Activated naive CD4-positive, alpha-beta T cell treated with anti-CD3 and anti-CD28 coated beads, Interleukin-2, amount 10 ng/mL, durations not matched to agents 7 days and 5 days (primary cell): ENCODE measurements around the gene EIF4EBP2.

ENCODE experiments used
- CTCF ChIA-PET: fragments of 350-600 bp; sonication (Branson Sonifier 250); formaldehyde crosslinking; loops from one replicate; lab custom pipeline; 2021; ENCODE audit warnings: antibody characterized with exemption; lab: Charles Lee
- DNase-seq: peaks from one replicate; pipeline ENCODE4 v3.0.0-alpha.2; 2020
- H3K27ac Mint-ChIP-seq: one replicate; pipeline ENCODE4 v1.8.0; 2021; ENCODE audit warnings: mild to moderate bottlenecking, moderate library complexity, mixed read lengths
- H3K27me3 Mint-ChIP-seq: one replicate; pipeline ENCODE4 v1.8.0; 2021; ENCODE audit warnings: mild to moderate bottlenecking, mixed read lengths
- H3K36me3 Mint-ChIP-seq: one replicate; pipeline ENCODE4 v1.8.0; 2021; ENCODE audit warnings: mixed read lengths
- H3K4me1 Mint-ChIP-seq: one replicate; pipeline ENCODE4 v1.8.0; 2021; ENCODE audit warnings: mixed read lengths
- H3K4me3 Mint-ChIP-seq: one replicate; pipeline ENCODE4 v1.8.0; 2021; ENCODE audit warnings: mild to moderate bottlenecking, moderate library complexity, mixed read lengths
- H3K9me3 Mint-ChIP-seq: one replicate; pipeline ENCODE4 v1.8.0; 2021; ENCODE audit warnings: mixed read lengths

The EIF4EBP2 gene

GRCh38 chr10:70368774-70369482 is 35.0 kb upstream of the EIF4EBP2 start:
- H3K4me1 Mint-ChIP-seq: peaks cover 9% of the 10 kb centered on the region
- CTCF ChIA-PET: interaction anchor here (13.4 kb wide), 1 partner anchor 147 kb away, joined by 284 read pairs; no protein-coding TSS in a partner anchor
- H3K4me3 Mint-ChIP-seq: no peak overlapping the region
- H3K27me3 Mint-ChIP-seq: no peaks in the 10 kb centered on the region
- no peak overlapping the region for H3K27ac Mint-ChIP-seq
- peaks cover under 1% of the 10 kb centered on the region for H3K36me3 Mint-ChIP-seq
- no peaks in the 10 kb centered on the region for H3K9me3 Mint-ChIP-seq
- DNase-seq: no peak

- Mint-ChIP-seq H3K9me3 (no peaks in the 10 kb centered on the region), H3K36me3 (peaks cover 2% of the 10 kb centered on the region), H3K27me3 (no peaks in the 10 kb centered on the region), H3K4me3 (no peak overlapping the region), H3K27ac (no peak overlapping the region), H3K4me1 (peaks cover 3% of the 10 kb centered on the region)
- CTCF ChIA-PET: interaction anchor here (13.4 kb wide), 1 partner anchor 148 kb away, joined by 284 read pairs; no protein-coding TSS in a partner anchor
- no peak for DNase-seq
Observed at GRCh38 chr10:70369498-70370018, 34.4 kb upstream of the EIF4EBP2 start.

GRCh38 chr10:70370766-70371165 is 33.2 kb upstream of the EIF4EBP2 start:
- no peak overlapping the region for H3K4me3 Mint-ChIP-seq
- peaks cover 3% of the 10 kb centered on the region for H3K36me3 Mint-ChIP-seq
- CTCF ChIA-PET: interaction anchor here (13.4 kb wide), 1 partner anchor 149 kb away, joined by 284 read pairs; no protein-coding TSS in a partner anchor
- no peaks in the 10 kb centered on the region for H3K27me3 Mint-ChIP-seq
- no peak overlapping the region for H3K27ac Mint-ChIP-seq
- DNase-seq: no peak
- H3K9me3 Mint-ChIP-seq: no peaks in the 10 kb centered on the region
- H3K4me1 Mint-ChIP-seq: peaks cover 1% of the 10 kb centered on the region

- no peak for DNase-seq
- Mint-ChIP-seq H3K9me3 (no peaks in the 10 kb centered on the region), H3K4me3 (no peak overlapping the region), H3K27ac (no peak overlapping the region), H3K4me1 (peaks cover 4% of the 10 kb centered on the region), H3K27me3 (no peaks in the 10 kb centered on the region), H3K36me3 (peaks cover 3% of the 10 kb centered on the region)
- CTCF ChIA-PET: interaction anchor here (1.0 kb wide), 1 partner anchor 256 kb away, joined by 3 read pairs; no protein-coding TSS in a partner anchor
Observed at GRCh38 chr10:70371846-70372245, 32.1 kb upstream of the EIF4EBP2 start.

- Mint-ChIP-seq H3K27me3 (no peaks in the 10 kb centered on the region), H3K4me1 (peaks cover 4% of the 10 kb centered on the region), H3K27ac (no peak overlapping the region), H3K9me3 (peaks cover 6% of the 10 kb centered on the region), H3K4me3 (no peak overlapping the region), H3K36me3 (peaks cover 3% of the 10 kb centered on the region)
- CTCF ChIA-PET: interaction anchor here (0.7 to 3.2 kb wide), 3 partner anchors 10 to 153 kb away, joined by 3 to 21 read pairs (median 8); no protein-coding TSS in a partner anchor
- DNase-seq: no peak
Observed at GRCh38 chr10:70374775-70375614, 28.9 kb upstream of the EIF4EBP2 start.

GRCh38 chr10:70376436-70377378 is 27.2 kb upstream of the EIF4EBP2 start:
- H3K27ac Mint-ChIP-seq: no peak overlapping the region
- H3K36me3 Mint-ChIP-seq: peaks cover 3% of the 10 kb centered on the region
- H3K4me1 Mint-ChIP-seq: peaks cover 14% of the 10 kb centered on the region
- peaks cover 6% of the 10 kb centered on the region for H3K9me3 Mint-ChIP-seq
- DNase-seq: no peak
- CTCF ChIA-PET: interaction anchor here (1.1 kb wide), 1 partner anchor 13 kb away, joined by 4 read pairs; no protein-coding TSS in a partner anchor
- H3K4me3 Mint-ChIP-seq: no peak overlapping the region
- peaks cover 5% of the 10 kb centered on the region for H3K27me3 Mint-ChIP-seq

GRCh38 chr10:70378122-70378521 is 25.8 kb upstream of the EIF4EBP2 start:
- DNase-seq: no peak
- Mint-ChIP-seq H3K27ac (no peak overlapping the region), H3K9me3 (peaks cover 6% of the 10 kb centered on the region), H3K36me3 (peaks cover 3% of the 10 kb centered on the region), H3K4me1 (peaks cover 22% of the 10 kb centered on the region), H3K27me3 (peaks cover 13% of the 10 kb centered on the region), H3K4me3 (no peak overlapping the region)
- CTCF ChIA-PET: interaction anchor here (0.6 to 2.4 kb wide), 3 partner anchors 27 to 783 kb away, joined by 3 to 15 read pairs (median 4); partner anchors contain the start of gene TYSND1

GRCh38 chr10:70379581-70380176 is 24.3 kb upstream of the EIF4EBP2 start:
- H3K27me3 Mint-ChIP-seq: peaks cover 16% of the 10 kb centered on the region
- no peak overlapping the region for H3K27ac Mint-ChIP-seq
- H3K4me1 Mint-ChIP-seq: peaks cover 22% of the 10 kb centered on the region
- CTCF ChIA-PET: interaction anchor here (0.8 to 2.6 kb wide), 10 partner anchors 13 to 184 kb away, joined by 3 to 15 read pairs (median 4); no protein-coding TSS in a partner anchor
- DNase-seq: peak; percentile 40
- H3K4me3 Mint-ChIP-seq: no peak overlapping the region
- peaks cover 1% of the 10 kb centered on the region for H3K36me3 Mint-ChIP-seq
- H3K9me3 Mint-ChIP-seq: peaks cover 6% of the 10 kb centered on the region

GRCh38 chr10:70380350-70381135 is 23.4 kb upstream of the EIF4EBP2 start:
- no peaks in the 10 kb centered on the region for H3K36me3 Mint-ChIP-seq
- DNase-seq: no peak
- peaks cover 6% of the 10 kb centered on the region for H3K9me3 Mint-ChIP-seq
- H3K4me3 Mint-ChIP-seq: peak overlapping the region; percentile 84
- CTCF ChIA-PET: interaction anchor here (0.9 to 2.6 kb wide), 8 partner anchors 16 to 378 kb away, joined by 3 to 15 read pairs (median 4); no protein-coding TSS in a partner anchor
- peaks cover 22% of the 10 kb centered on the region for H3K4me1 Mint-ChIP-seq
- peaks cover 16% of the 10 kb centered on the region for H3K27me3 Mint-ChIP-seq
- no peak overlapping the region for H3K27ac Mint-ChIP-seq

- CTCF ChIA-PET: interaction anchor here (0.9 to 2.6 kb wide), 6 partner anchors 17 to 160 kb away, joined by 3 to 14 read pairs (median 3); no protein-coding TSS in a partner anchor
- peak; percentile 67 for DNase-seq
- peaks cover 16% of the 10 kb centered on the region for H3K27me3 Mint-ChIP-seq
- peaks cover 19% of the 10 kb centered on the region for H3K4me1 Mint-ChIP-seq
- peak overlapping the region; percentile 80 for H3K27ac Mint-ChIP-seq
- no peaks in the 10 kb centered on the region for H3K36me3 Mint-ChIP-seq
- H3K4me3 Mint-ChIP-seq: peak overlapping the region; percentile 84
- peaks cover 6% of the 10 kb centered on the region for H3K9me3 Mint-ChIP-seq
Observed at GRCh38 chr10:70381471-70382421, 22.2 kb upstream of the EIF4EBP2 start.

GRCh38 chr10:70391654-70392053 is 12.3 kb upstream of the EIF4EBP2 start:
- no peak overlapping the region for H3K4me3 Mint-ChIP-seq
- H3K4me1 Mint-ChIP-seq: peaks cover 6% of the 10 kb centered on the region
- CTCF ChIA-PET: no interaction called here
- H3K36me3 Mint-ChIP-seq: no peaks in the 10 kb centered on the region
- no peak for DNase-seq
- no peak overlapping the region for H3K27ac Mint-ChIP-seq
- no peaks in the 10 kb centered on the region for H3K9me3 Mint-ChIP-seq
- H3K27me3 Mint-ChIP-seq: peaks cover 56% of the 10 kb centered on the region
